ENCODE results near the gene DDX49. TPM values are rescaled to one million over a fixed set of nuclear protein-coding genes. Genes with fewer than 3 reads are reported as not detected.

DDX49 gene
- total RNA-seq, 2 experiments from 2014 or later: 47.9 to 49.7 TPM

- Histone ChIP-seq H3K27me3 (ENCODE audit: control insufficient read depth in 1 of 2, insufficient read depth in 2 of 2, low read length in 2 of 2) (no peaks in the 10 kb centered on the region), H3K9me3 (ENCODE audit: control insufficient read depth in 1 of 2, insufficient read depth in 1 of 2, low read length in 2 of 2) (no peaks in the 10 kb centered on the region), H3K36me3 (ENCODE audit: insufficient read depth, low read length) (no peaks in the 10 kb centered on the region), H3K4me3 (ENCODE audit: low read length) (no peak overlapping the region), H3K27ac (ENCODE audit: low read depth in 1 of 2, low read length in 2 of 2) (no peak overlapping the region), H3K4me1 (ENCODE audit: insufficient read depth, low read length) (no peaks in the 10 kb centered on the region)
- Mint-ChIP-seq H3K9me3 (no peaks in the 10 kb centered on the region), H3K27ac (no peak overlapping the region), H3K27me3 (peaks cover 10% of the 10 kb centered on the region), H3K4me3 (no peak overlapping the region), H3K36me3 (ENCODE audit: low read depth) (no peaks in the 10 kb centered on the region), H3K4me1 (ENCODE audit: low read depth) (no peaks in the 10 kb centered on the region)
- POLR2A ChIA-PET: no interaction called here
- intact Hi-C loops (cut with DNase I, micrococcal nuclease): loop anchor here in 1 of 2 experiments (10.0 kb wide), 1 partner anchor 68 kb away; no protein-coding TSS in a partner anchor
- CTCF ChIA-PET: no interaction called here
- ATAC-seq (ENCODE audit: poor library complexity) (no peak), DNase-seq (no peak)
- no peak for TF ChIP-seq CTCF (IDR thresholded peaks at IDR 0.05)
Observed at GRCh38 chr19:18886972-18887371, 32.5 kb upstream of the DDX49 start.

GRCh38 chr19:18889949-18890745, 29.4 kb upstream of the DDX49 start:
- peaks cover 18% of the 10 kb centered on the region for H3K27me3 Mint-ChIP-seq
- no peak overlapping the region for H3K27ac ChIP-seq (ENCODE audit: low read depth in 1 of 2, low read length in 2 of 2)
- no peak for ATAC-seq (ENCODE audit: poor library complexity)
- no peak for DNase-seq
- H3K9me3 Mint-ChIP-seq: no peaks in the 10 kb centered on the region
- ChIA-PET POLR2A (interaction anchor here (0.6 kb wide), 1 partner anchor 110 kb away, joined by 4 read pairs; no protein-coding TSS in a partner anchor), CTCF (no interaction called here)
- H3K27ac Mint-ChIP-seq: no peak overlapping the region
- no peaks in the 10 kb centered on the region for H3K4me1 ChIP-seq (ENCODE audit: insufficient read depth, low read length)
- TF ChIP-seq CTCF (IDR thresholded peaks at IDR 0.05): no peak
- H3K4me3 ChIP-seq (ENCODE audit: low read length): no peak overlapping the region
- H3K27me3 ChIP-seq (ENCODE audit: control insufficient read depth in 1 of 2, insufficient read depth in 2 of 2, low read length in 2 of 2): peaks cover 13 to 14% of the 10 kb centered on the region in 2 experiments
- no peaks in the 10 kb centered on the region for H3K4me1 Mint-ChIP-seq (ENCODE audit: low read depth)
- H3K4me3 Mint-ChIP-seq: no peak overlapping the region
- intact Hi-C loops (cut with DNase I, micrococcal nuclease): loop anchor here in 1 of 2 experiments (10.0 kb wide), 1 partner anchor 65 kb away; no protein-coding TSS in a partner anchor
- H3K9me3 ChIP-seq (ENCODE audit: control insufficient read depth in 1 of 2, insufficient read depth in 1 of 2, low read length in 2 of 2): peaks cover 0 to 3% of the 10 kb centered on the region in 2 experiments
- no peaks in the 10 kb centered on the region for H3K36me3 Mint-ChIP-seq (ENCODE audit: low read depth)
- no peaks in the 10 kb centered on the region for H3K36me3 ChIP-seq (ENCODE audit: insufficient read depth, low read length)

- TF ChIP-seq CTCF (IDR thresholded peaks at IDR 0.05): no peak
- peaks cover 11% of the 10 kb centered on the region for H3K4me1 ChIP-seq (ENCODE audit: insufficient read depth, low read length)
- H3K9me3 ChIP-seq (ENCODE audit: control insufficient read depth in 1 of 2, insufficient read depth in 1 of 2, low read length in 2 of 2): peaks cover 0 to 3% of the 10 kb centered on the region in 2 experiments
- peaks cover 35% of the 10 kb centered on the region for H3K27me3 Mint-ChIP-seq
- no peak overlapping the region for H3K27ac Mint-ChIP-seq
- CTCF ChIA-PET: no interaction called here
- no peak overlapping the region for H3K27ac ChIP-seq (ENCODE audit: low read depth in 1 of 2, low read length in 2 of 2)
- peaks cover 1% of the 10 kb centered on the region for H3K36me3 ChIP-seq (ENCODE audit: insufficient read depth, low read length)
- intact Hi-C loops (cut with DNase I, micrococcal nuclease): no loop called here
- no peak overlapping the region for H3K4me3 Mint-ChIP-seq
- peaks cover 13% of the 10 kb centered on the region for H3K4me1 Mint-ChIP-seq (ENCODE audit: low read depth)
- DNase-seq (no peak), ATAC-seq (ENCODE audit: poor library complexity) (no peak)
- no peak overlapping the region for H3K4me3 ChIP-seq (ENCODE audit: low read length)
- H3K36me3 Mint-ChIP-seq (ENCODE audit: low read depth): peaks cover 4% of the 10 kb centered on the region
- POLR2A ChIA-PET: no interaction called here
- no peaks in the 10 kb centered on the region for H3K9me3 Mint-ChIP-seq
- H3K27me3 ChIP-seq (ENCODE audit: control insufficient read depth in 1 of 2, insufficient read depth in 2 of 2, low read length in 2 of 2): peaks cover 17 to 19% of the 10 kb centered on the region in 2 experiments
Observed at GRCh38 chr19:18893587-18894253, 25.8 kb upstream of the DDX49 start.

Measured in CD4-positive, alpha-beta T cell (primary cell).